Activated T-helper 2 cell treated with anti-CD3 and anti-CD28 coated beads, Interferon-gamma antibody, Interleukin-2, Interleukin-4, amounts not matched to agents 10 μg/mL and 5 μg/mL and 100 μg/mL, durations not matched to agents 14 hours and 24 hours and 36 hours (primary cell): Measurements from ENCODE around the gene TXNDC16. TPM values are rescaled to one million over a fixed set of nuclear protein-coding genes. Genes with fewer than 3 reads are reported as not detected.

Source experiments
- DNase-seq: peaks from one replicate; pipeline ENCODE4 v3.0.0; 2021; ENCODE audit warnings: low spot score
- H3K27ac Mint-ChIP-seq: one replicate; pipeline ENCODE4 v1.8.0; 2021; ENCODE audit warnings: mixed read lengths
- H3K27me3 Mint-ChIP-seq: one replicate; pipeline ENCODE4 v1.8.0; 2021; ENCODE audit warnings: low read depth, mixed read lengths
- H3K36me3 Mint-ChIP-seq: one replicate; pipeline ENCODE4 v1.8.0; 2021; ENCODE audit warnings: low read depth, mixed read lengths
- H3K4me1 Mint-ChIP-seq: one replicate; pipeline ENCODE4 v1.8.0; 2021; ENCODE audit warnings: low read depth, mixed read lengths
- H3K4me3 Mint-ChIP-seq: one replicate; pipeline ENCODE4 v1.8.0; 2021; ENCODE audit warnings: low read depth, mild to moderate bottlenecking, moderate library complexity, mixed read lengths
- H3K9me3 Mint-ChIP-seq: one replicate; pipeline ENCODE4 v1.8.0; 2021; ENCODE audit warnings: mixed read lengths
- intact Hi-C: fragments of 100-400 bp; cut with micrococcal nuclease; formaldehyde crosslinking; loops from one replicate; pipeline ENCODE4 v1.15.1; 2023
- total RNA-seq: library from RNA; stranded (reverse); gene quantifications from 2 replicates; pipeline ENCODE4 v1.2.3, GENCODE V29; 2022

TXNDC16 gene
- total RNA-seq, 1 donor from 2014 or later = 5.2 TPM

GRCh38 chr14:52464175-52464574 is 88.1 kb downstream of the TXNDC16 start:
- H3K4me3 Mint-ChIP-seq = no peak overlapping the region
- H3K9me3 Mint-ChIP-seq = peaks cover 22% of the 10 kb centered on the region
- no peak for DNase-seq
- H3K4me1 Mint-ChIP-seq = peaks cover 21% of the 10 kb centered on the region
- H3K27me3 Mint-ChIP-seq = no peaks in the 10 kb centered on the region
- H3K36me3 Mint-ChIP-seq = peaks cover 47% of the 10 kb centered on the region
- H3K27ac Mint-ChIP-seq = no peak overlapping the region
- intact Hi-C loops = no loop called here

- DNase-seq = no peak
- peaks cover 50% of the 10 kb centered on the region for H3K36me3 Mint-ChIP-seq
- H3K4me3 Mint-ChIP-seq = no peak overlapping the region
- H3K4me1 Mint-ChIP-seq = peaks cover 21% of the 10 kb centered on the region
- intact Hi-C loops = no loop called here
- H3K27me3 Mint-ChIP-seq = no peaks in the 10 kb centered on the region
- peaks cover 22% of the 10 kb centered on the region for H3K9me3 Mint-ChIP-seq
- no peak overlapping the region for H3K27ac Mint-ChIP-seq
These were observed 88.9 kb downstream of the TXNDC16 start for GRCh38 chr14:52463375-52463774.

- Mint-ChIP-seq H3K36me3 (peaks cover 53% of the 10 kb centered on the region), H3K4me3 (no peak overlapping the region), H3K4me1 (peaks cover 16% of the 10 kb centered on the region), H3K27ac (no peak overlapping the region), H3K9me3 (peaks cover 22% of the 10 kb centered on the region), H3K27me3 (no peaks in the 10 kb centered on the region)
- intact Hi-C loops = no loop called here
- no peak for DNase-seq
These were observed 90.6 kb downstream of the TXNDC16 start for GRCh38 chr14:52461721-52462120.

GRCh38 chr14:52458721-52459085 is 93.6 kb downstream of the TXNDC16 start:
- DNase-seq = no peak
- no peak overlapping the region for H3K4me3 Mint-ChIP-seq
- no peak overlapping the region for H3K27ac Mint-ChIP-seq
- peaks cover 22% of the 10 kb centered on the region for H3K9me3 Mint-ChIP-seq
- peaks cover 56% of the 10 kb centered on the region for H3K36me3 Mint-ChIP-seq
- intact Hi-C loops = loop anchor here (1.0 to 2.0 kb wide), 2 partner anchors 56 to 106 kb away; no protein-coding TSS in a partner anchor
- H3K27me3 Mint-ChIP-seq = no peaks in the 10 kb centered on the region
- H3K4me1 Mint-ChIP-seq = peaks cover 19% of the 10 kb centered on the region

- no peak for DNase-seq
- H3K9me3 Mint-ChIP-seq = peaks cover 16% of the 10 kb centered on the region
- H3K4me3 Mint-ChIP-seq = no peak overlapping the region
- H3K27me3 Mint-ChIP-seq = no peaks in the 10 kb centered on the region
- H3K27ac Mint-ChIP-seq = no peak overlapping the region
- H3K4me1 Mint-ChIP-seq = peaks cover 19% of the 10 kb centered on the region
- peaks cover 60% of the 10 kb centered on the region for H3K36me3 Mint-ChIP-seq
- intact Hi-C loops = loop anchor here (1.0 to 2.0 kb wide), 3 partner anchors 10 to 133 kb away; no protein-coding TSS in a partner anchor
These were observed 94.9 kb downstream of the TXNDC16 start for GRCh38 chr14:52457411-52457810.

- H3K36me3 Mint-ChIP-seq = peaks cover 68% of the 10 kb centered on the region
- H3K27me3 Mint-ChIP-seq = no peaks in the 10 kb centered on the region
- no peak overlapping the region for H3K27ac Mint-ChIP-seq
- intact Hi-C loops = loop anchor here (2.0 kb wide), 1 partner anchor 131 kb away; no protein-coding TSS in a partner anchor
- DNase-seq = no peak
- peaks cover 19% of the 10 kb centered on the region for H3K4me1 Mint-ChIP-seq
- no peak overlapping the region for H3K4me3 Mint-ChIP-seq
- peaks cover 9% of the 10 kb centered on the region for H3K9me3 Mint-ChIP-seq
These were observed 96.8 kb downstream of the TXNDC16 start for GRCh38 chr14:52455291-52456088.

GRCh38 chr14:52447236-52447635 is 105.1 kb downstream of the TXNDC16 start:
- H3K4me3 Mint-ChIP-seq = no peak overlapping the region
- no peak for DNase-seq
- H3K27ac Mint-ChIP-seq = no peak overlapping the region
- peaks cover 16% of the 10 kb centered on the region for H3K4me1 Mint-ChIP-seq
- H3K9me3 Mint-ChIP-seq = peaks cover 30% of the 10 kb centered on the region
- no peaks in the 10 kb centered on the region for H3K27me3 Mint-ChIP-seq
- H3K36me3 Mint-ChIP-seq = peaks cover 79% of the 10 kb centered on the region
- intact Hi-C loops = no loop called here

- Mint-ChIP-seq H3K4me1 (peaks cover 16% of the 10 kb centered on the region), H3K9me3 (peaks cover 30% of the 10 kb centered on the region), H3K36me3 (peaks cover 77% of the 10 kb centered on the region), H3K4me3 (no peak overlapping the region), H3K27ac (no peak overlapping the region), H3K27me3 (no peaks in the 10 kb centered on the region)
- no peak for DNase-seq
- intact Hi-C loops = no loop called here
These were observed 106.0 kb downstream of the TXNDC16 start for GRCh38 chr14:52446355-52446754.

GRCh38 chr14:52443506-52443905 is 108.8 kb downstream of the TXNDC16 start:
- intact Hi-C loops = no loop called here
- DNase-seq = no peak
- peaks cover 50% of the 10 kb centered on the region for H3K36me3 Mint-ChIP-seq

GRCh38 chr14:52442602-52443001 is 109.7 kb downstream of the TXNDC16 start:
- no peaks in the 10 kb centered on the region for H3K27me3 Mint-ChIP-seq
- peaks cover 47% of the 10 kb centered on the region for H3K36me3 Mint-ChIP-seq
- peaks cover 8% of the 10 kb centered on the region for H3K4me1 Mint-ChIP-seq
- DNase-seq = no peak
- peaks cover 3% of the 10 kb centered on the region for H3K9me3 Mint-ChIP-seq
- H3K27ac Mint-ChIP-seq = no peak overlapping the region
- no peak overlapping the region for H3K4me3 Mint-ChIP-seq
- intact Hi-C loops = no loop called here

More at GRCh38 chr14:52443506-52443905, 108.8 kb downstream of the TXNDC16 start:
- Mint-ChIP-seq H3K27ac (no peak overlapping the region), H3K4me3 (no peak overlapping the region), H3K27me3 (no peaks in the 10 kb centered on the region), H3K9me3 (peaks cover 12% of the 10 kb centered on the region), H3K4me1 (peaks cover 11% of the 10 kb centered on the region)

- intact Hi-C loops = no loop called here
- peaks cover 10% of the 10 kb centered on the region for H3K4me1 Mint-ChIP-seq
- no peak overlapping the region for H3K27ac Mint-ChIP-seq
- no peaks in the 10 kb centered on the region for H3K9me3 Mint-ChIP-seq
- H3K4me3 Mint-ChIP-seq = no peak overlapping the region
- DNase-seq = no peak
- peaks cover 47% of the 10 kb centered on the region for H3K36me3 Mint-ChIP-seq
- no peaks in the 10 kb centered on the region for H3K27me3 Mint-ChIP-seq
These were observed 110.1 kb downstream of the TXNDC16 start for GRCh38 chr14:52442166-52442565.

GRCh38 chr14:52439476-52439875 is 112.8 kb downstream of the TXNDC16 start:
- H3K27me3 Mint-ChIP-seq = no peaks in the 10 kb centered on the region
- peaks cover 13% of the 10 kb centered on the region for H3K4me1 Mint-ChIP-seq
- H3K4me3 Mint-ChIP-seq = no peak overlapping the region
- peaks cover 38% of the 10 kb centered on the region for H3K36me3 Mint-ChIP-seq
- DNase-seq = no peak
- no peaks in the 10 kb centered on the region for H3K9me3 Mint-ChIP-seq
- H3K27ac Mint-ChIP-seq = no peak overlapping the region
- intact Hi-C loops = no loop called here

GRCh38 chr14:52434955-52435354 is 117.3 kb downstream of the TXNDC16 start:
- H3K4me1 Mint-ChIP-seq = peaks cover 11% of the 10 kb centered on the region
- H3K36me3 Mint-ChIP-seq = peaks cover 20% of the 10 kb centered on the region
- intact Hi-C loops = no loop called here
- H3K27me3 Mint-ChIP-seq = no peaks in the 10 kb centered on the region
- H3K27ac Mint-ChIP-seq = no peak overlapping the region
- no peak for DNase-seq
- no peaks in the 10 kb centered on the region for H3K9me3 Mint-ChIP-seq
- H3K4me3 Mint-ChIP-seq = no peak overlapping the region
